ENCODE measurements around the gene TPH1.

Gene TPH1

DNA sequence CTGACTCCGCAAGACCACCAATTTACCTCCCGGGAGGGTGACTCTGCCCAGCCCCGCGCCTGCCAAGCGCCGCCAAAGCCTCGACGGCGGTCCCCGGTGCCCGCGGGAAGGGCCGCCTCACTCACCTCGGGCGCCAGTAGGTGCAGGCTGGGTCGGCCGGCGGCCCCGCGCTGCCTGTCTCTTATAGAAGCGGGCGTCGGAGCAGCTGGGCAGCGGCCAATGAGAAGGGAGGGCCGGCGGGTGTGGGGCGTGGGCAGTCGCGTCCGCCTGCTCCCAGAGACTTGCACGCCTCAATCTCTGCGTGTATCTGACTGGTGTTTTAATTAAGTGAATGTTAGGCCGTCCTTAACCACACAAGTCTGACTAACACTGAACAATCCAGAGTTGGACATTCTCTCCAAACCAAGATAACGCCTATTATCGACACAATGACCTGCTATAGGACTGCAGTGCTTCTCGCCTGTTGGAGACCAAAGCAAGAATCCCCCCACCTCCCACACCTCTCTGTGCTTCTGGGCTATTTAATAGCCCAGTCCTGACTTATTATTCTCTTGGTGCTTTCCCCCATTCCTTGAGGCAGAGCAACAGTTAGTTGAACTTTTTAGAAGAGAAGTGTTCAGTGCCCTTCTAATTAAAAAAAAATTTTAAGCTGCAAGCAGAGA lies at the start of gene TPH1:
TSS of gene TPH1 (minus strand) at position 154 of the 662 bp plus-strand sequence. CDS start 5,507 bp downstream, outside the sequence.
- DNase-seq (ENCODE audit: low read depth in 1 of 2, low spot score in 1 of 2), result no peak

- DNase-seq (ENCODE audit: low read depth in 1 of 2, low spot score in 1 of 2), result no peak
Observed at GRCh38 chr11:18093959-18094358, 47.9 kb upstream of the TPH1 start.

DNA sequence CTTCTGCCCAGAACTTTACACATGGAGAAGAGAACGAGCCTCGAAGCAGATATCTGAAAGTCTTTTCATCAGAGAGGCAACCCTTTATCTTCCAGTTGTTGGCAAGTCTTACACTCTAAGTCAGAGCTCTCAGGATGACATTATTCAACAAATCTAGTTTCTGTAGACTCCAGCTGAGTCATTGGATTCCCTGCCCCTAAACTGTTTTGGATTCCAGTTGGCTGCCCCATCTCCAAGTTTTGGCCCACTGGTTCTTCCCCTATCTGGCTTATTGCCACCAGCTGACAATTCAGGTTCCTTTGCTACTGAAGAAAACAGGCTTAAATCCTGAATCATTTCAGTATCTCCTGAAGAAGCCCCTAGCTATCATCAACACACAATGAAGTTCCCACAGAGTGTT lies 45.7 kb upstream of the TPH1 start:
- DNase-seq (ENCODE audit: low read depth in 1 of 2, low spot score in 1 of 2), result no peak

- DNase-seq (ENCODE audit: low read depth in 1 of 2, low spot score in 1 of 2), result no peak
Observed at GRCh38 chr11:18088966-18089365, 42.9 kb upstream of the TPH1 start.

DNA sequence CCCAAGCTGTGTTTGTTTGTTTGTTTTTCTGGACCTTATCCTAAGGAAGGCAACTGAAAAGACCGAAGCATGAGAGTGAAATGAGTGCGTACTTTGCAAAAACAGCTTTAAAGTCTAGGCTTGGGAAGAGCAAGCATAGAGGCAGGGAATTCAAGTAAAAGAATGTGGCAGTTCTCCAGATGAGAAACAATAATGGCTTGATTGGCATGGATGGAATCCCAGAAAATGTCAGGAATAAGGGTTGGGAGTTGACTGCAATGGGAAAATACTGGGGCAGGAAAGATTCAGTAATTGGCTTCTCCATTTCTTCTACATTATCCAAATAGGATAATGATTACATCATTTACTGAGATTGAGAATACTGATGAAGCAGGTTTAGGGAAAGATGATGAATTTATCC lies 42.3 kb upstream of the TPH1 start:
- no peak for DNase-seq (ENCODE audit: low read depth in 1 of 2, low spot score in 1 of 2)

DNA sequence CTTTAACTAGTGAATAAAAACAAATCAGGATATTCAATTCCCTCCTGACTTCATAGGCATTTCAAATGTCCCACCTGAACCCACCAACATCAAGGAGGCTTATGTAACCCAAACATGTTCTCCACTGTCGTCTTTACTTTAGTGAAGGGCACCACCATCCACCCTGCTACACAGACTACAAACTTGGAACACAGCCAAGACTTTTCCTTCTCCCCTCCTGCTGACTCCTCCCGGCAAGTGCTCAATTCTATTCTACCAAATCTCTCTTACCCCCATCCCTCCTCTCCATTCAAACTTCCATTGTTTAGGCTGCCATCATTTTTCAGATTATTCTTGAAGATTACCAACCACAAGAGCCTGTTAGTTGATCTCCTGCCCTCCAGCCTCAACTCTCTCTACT lies 35.5 kb upstream of the TPH1 start:
- DNase-seq (ENCODE audit: low read depth in 1 of 2, low spot score in 1 of 2), result no peak

DNA sequence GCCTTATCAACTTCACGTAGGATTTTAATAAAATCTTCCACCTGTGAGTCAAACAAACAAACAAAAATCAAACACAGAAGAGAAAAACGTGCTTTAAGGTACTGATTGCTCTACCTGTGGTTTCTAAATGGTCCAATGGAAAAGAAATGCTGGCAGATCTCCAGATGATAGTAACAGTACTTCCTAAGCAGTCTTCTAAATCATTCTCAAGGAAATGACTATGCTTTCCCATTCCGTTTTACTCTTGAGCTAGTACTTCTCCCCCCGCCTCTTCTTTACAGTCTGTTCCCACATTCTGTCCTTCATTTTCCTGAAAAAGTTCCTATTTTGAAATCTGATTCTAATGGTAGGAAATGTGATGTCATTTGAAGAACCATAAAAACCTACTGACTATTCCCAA lies 34.4 kb upstream of the TPH1 start:
- no peak for DNase-seq (ENCODE audit: low read depth in 1 of 2, low spot score in 1 of 2)

DNA sequence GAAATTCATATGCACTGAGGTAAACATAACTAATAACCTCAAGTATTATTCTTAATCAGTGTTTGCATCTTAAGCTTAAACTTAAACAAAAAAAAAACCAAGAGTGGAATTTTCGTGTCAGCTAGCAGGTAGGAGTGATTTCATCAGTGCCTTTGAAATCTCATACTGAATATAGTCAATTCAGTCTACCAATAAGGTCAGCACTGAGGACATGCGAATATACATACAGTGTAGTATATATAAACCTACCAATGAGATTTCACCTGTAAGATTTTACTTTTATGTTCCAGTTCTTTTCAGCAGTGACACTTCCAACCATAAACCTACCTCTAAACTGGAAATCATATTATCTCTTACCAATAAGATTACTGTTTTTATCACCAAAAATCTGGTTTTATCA lies 32.8 kb upstream of the TPH1 start:
- DNase-seq (ENCODE audit: low read depth in 1 of 2, low spot score in 1 of 2), result no peak

DNA sequence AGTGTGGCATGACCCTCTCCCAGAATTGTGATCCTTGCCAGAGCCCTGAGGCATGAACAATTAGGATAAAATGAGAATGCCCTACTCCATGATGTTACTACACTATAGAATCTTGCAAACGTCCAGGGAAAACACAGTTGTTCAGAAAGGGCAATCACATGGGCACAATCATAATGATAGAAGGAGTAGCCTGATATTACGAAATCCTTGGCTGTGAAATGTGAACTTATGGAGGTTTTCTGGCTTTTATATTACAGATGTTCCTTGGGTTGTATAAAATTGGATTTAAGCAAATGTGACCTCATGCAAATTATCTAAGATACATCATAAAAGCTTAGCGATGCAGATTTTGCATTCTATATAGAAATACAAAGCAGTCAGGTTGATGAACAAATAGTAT lies 29.4 kb upstream of the TPH1 start:
- DNase-seq (ENCODE audit: low read depth in 1 of 2, low spot score in 1 of 2), result no peak

GRCh38 chr11:18071098-18071705 lies 25.1 kb upstream of the TPH1 start:
- no peak for DNase-seq (ENCODE audit: low read depth in 1 of 2, low spot score in 1 of 2)

GRCh38 chr11:18067372-18067771 lies 21.3 kb upstream of the TPH1 start:
- no peak for DNase-seq (ENCODE audit: low read depth in 1 of 2, low spot score in 1 of 2)

DNA sequence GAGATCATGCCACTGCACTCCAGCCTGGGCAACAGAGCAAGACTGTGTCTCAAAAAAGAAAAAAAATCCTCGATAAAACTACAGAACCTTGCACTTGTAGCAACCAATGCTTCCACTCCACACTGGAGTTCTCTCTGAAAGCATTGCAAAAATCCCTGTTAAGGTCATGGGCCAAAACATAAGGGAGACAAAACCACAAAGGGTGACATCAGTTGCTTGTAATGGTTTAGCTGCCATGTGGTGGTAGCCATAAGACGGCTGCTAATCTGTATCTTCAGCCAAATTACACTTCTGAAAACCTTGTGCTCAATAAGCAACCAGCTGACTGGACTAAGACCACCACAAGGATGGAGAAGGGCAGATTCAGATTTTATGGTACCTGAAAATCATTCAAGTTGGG lies 20.6 kb upstream of the TPH1 start:
- no peak for DNase-seq (ENCODE audit: low read depth in 1 of 2, low spot score in 1 of 2)

DNA sequence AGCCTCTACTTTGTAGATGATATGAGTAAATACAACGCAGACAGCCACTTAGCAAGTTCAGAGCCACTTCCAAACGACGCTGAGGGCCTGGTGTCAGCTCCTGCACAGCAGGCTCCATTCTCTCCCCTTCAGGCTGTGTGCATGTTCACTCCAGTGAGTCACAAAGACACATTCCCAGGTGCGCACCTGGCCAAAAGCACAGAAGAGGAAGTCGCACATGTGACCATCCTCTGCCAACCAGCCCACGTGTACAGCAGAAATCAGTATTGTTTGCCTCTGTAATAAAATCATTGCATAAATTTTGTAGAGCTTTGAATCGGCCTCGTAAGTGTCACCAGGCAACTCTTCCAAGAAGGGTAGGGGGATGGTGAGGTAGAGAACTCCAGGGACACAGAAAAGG lies 19.5 kb upstream of the TPH1 start:
- DNase-seq (ENCODE audit: low read depth in 1 of 2, low spot score in 1 of 2), result no peak

DNA sequence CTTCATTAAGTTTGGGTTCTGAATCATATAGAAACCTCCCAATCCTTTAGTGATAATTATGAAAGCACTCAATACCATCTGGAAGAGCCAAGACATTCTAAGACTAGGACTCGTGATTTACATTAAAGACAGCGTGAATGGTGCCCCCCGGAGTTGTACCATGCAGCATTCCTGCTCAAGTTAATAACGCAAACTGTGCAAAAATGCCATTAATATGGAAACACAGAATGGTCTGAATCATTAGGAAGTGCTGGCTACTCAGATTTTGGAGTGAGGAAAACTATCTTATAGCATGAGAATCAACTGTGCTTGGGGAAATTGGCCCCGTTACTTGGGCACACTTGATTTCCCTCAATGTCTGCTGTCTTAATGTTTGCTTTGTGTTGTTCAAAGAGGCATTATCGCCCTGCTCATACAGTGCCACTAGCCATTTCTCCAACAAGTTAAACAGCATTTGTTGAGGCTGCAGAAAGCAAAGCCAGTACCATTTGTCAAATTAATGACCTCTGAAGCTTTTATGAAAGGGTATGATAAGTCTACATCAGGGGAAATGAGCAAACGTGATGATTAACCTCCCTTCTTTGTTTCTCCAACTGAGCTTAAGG lies 18.5 kb upstream of the TPH1 start:
- DNase-seq (ENCODE audit: low read depth in 1 of 2, low spot score in 1 of 2), result no peak

- no peak for DNase-seq (ENCODE audit: low read depth in 1 of 2, low spot score in 1 of 2)
Observed at GRCh38 chr11:18063862-18064434, 17.9 kb upstream of the TPH1 start.

GRCh38 chr11:18063125-18063524 lies 17.1 kb upstream of the TPH1 start:
- DNase-seq (ENCODE audit: low read depth in 1 of 2, low spot score in 1 of 2), result no peak

GRCh38 chr11:18061351-18061750 lies 15.3 kb upstream of the TPH1 start:
- no peak for DNase-seq (ENCODE audit: low read depth in 1 of 2, low spot score in 1 of 2)

GRCh38 chr11:18056561-18057181 lies 10.6 kb upstream of the TPH1 start:
- no peak for DNase-seq (ENCODE audit: low read depth in 1 of 2, low spot score in 1 of 2)

DNA sequence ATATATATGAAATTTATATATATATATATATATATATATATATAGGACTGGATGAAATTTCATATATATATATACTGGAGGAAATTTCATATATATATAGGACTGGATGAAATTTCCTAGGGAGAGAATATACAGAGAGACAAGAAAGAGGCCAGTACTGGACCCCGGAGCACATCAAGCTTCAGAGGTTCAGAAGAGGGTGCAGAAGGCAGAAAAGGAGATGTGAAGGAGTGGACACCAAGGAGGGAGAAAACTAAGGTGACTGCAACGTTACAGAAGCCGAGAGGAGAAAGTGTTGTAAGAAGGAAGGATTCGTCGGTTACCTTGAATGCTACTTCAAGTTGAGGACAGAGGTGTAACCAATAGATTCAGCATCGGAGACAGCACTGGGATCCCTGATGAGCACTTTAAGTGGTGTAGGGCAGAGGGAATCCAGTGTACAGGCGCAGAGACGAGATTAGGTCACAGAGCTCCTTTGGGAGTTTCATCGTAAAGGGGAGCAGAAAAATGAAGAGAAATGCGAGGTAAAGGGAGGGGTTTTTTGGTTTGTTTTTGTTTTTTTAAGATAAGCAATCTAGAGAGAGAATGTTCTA lies 8.5 kb upstream of the TPH1 start:
- no peak for DNase-seq (ENCODE audit: low read depth in 1 of 2, low spot score in 1 of 2)

GRCh38 chr11:18050848-18051247 lies 4.8 kb upstream of the TPH1 start:
- DNase-seq (ENCODE audit: low read depth in 1 of 2, low spot score in 1 of 2), result no peak

GRCh38 chr11:18036456-18036855 lies 9.6 kb downstream of the TPH1 start:
- DNase-seq (ENCODE audit: low read depth in 1 of 2, low spot score in 1 of 2), result no peak

GRCh38 chr11:18027475-18027874 lies 18.6 kb downstream of the TPH1 start:
- no peak for DNase-seq (ENCODE audit: low read depth in 1 of 2, low spot score in 1 of 2)
